ENCODE data around the gene AHR. TPM values are rescaled to one million over a fixed set of nuclear protein-coding genes. Genes with fewer than 3 reads are reported as not detected.
"Not testable (repeated sequence)": the region's sequence is repeated elsewhere in the genome, so short reads cannot be mapped to it uniquely, and the experiment has no call there.

AHR gene
- polyA plus RNA-seq, 1 donor (not counting 4 experiments of a cell fraction or from before 2014, with no cell fraction given), result 19.4 TPM

- Histone ChIP-seq H3K27me3 (ENCODE audit: control insufficient read depth, extremely low read depth, insufficient read depth, low read length) (no peaks in the 10 kb centered on the region), H3K9me3 (ENCODE audit: control insufficient read depth, low read depth, low read length) (no peaks in the 10 kb centered on the region), H3K4me2 (ENCODE audit: control insufficient read depth, extremely low read depth, insufficient read depth, low read depth, low read length) (no peak overlapping the region), H2AFZ (ENCODE audit: control insufficient read depth, low read length) (no peak overlapping the region), H3K4me3 (ENCODE audit: control insufficient read depth in 2 of 3, extremely low read depth in 1 of 3, insufficient read depth in 2 of 3, low read depth in 1 of 3, low read length in 3 of 3) (no peak overlapping the region), H3K9me1 (ENCODE audit: control insufficient read depth, extremely low read depth, insufficient read depth, low read length) (no peaks in the 10 kb centered on the region), H3K4me1 (ENCODE audit: control insufficient read depth, extremely low read depth, insufficient read depth, low read length) (peaks cover 13% of the 10 kb centered on the region), H3K9ac (ENCODE audit: control insufficient read depth, extremely low read depth, insufficient read depth, low read length) (no peak overlapping the region), H3K36me3 (ENCODE audit: control insufficient read depth in 2 of 2, extremely low read depth in 1 of 2, insufficient read depth in 2 of 2, low read length in 2 of 2) (no peaks in the 10 kb centered on the region), H4K20me1 (ENCODE audit: control insufficient read depth, extremely low read depth, insufficient read depth, low read length) (no peaks in the 10 kb centered on the region), H3K27ac (ENCODE audit: control insufficient read depth, insufficient read depth, low read length) (no peak overlapping the region), H3K79me2 (ENCODE audit: control insufficient read depth, insufficient read depth, low read length) (no peaks in the 10 kb centered on the region)
- TF ChIP-seq EZH2 (IDR thresholded peaks at IDR 0.05; ENCODE audit: low read length) (no peak), CTCF (optimal IDR thresholded peaks at IDR 0.05 in 1 of 3, IDR thresholded peaks at IDR 0.05 in 1 of 3, conservative IDR thresholded peaks at IDR 0.05 in 1 of 3; ENCODE audit: extremely low read depth in 1 of 3, insufficient read depth in 2 of 3, low read length in 3 of 3) (no peak)
- no peak for FAIRE-seq
- no peak for DNase-seq (ENCODE audit: low read depth, low spot score)
- dilution Hi-C loops (cut with MboI; ENCODE audit: extremely low pct_ligation_motif_present, low sequenced_read_pairs), result no loop called here
These were observed 78.1 kb downstream of the AHR start for GRCh38 chr7:17376595-17376994.

- no peak overlapping the region for H3K4me2 ChIP-seq (ENCODE audit: control insufficient read depth, extremely low read depth, insufficient read depth, low read depth, low read length)
- H4K20me1 ChIP-seq (ENCODE audit: control insufficient read depth, extremely low read depth, insufficient read depth, low read length), result no peaks in the 10 kb centered on the region
- no peak for TF ChIP-seq CTCF (optimal IDR thresholded peaks at IDR 0.05 in 1 of 3, IDR thresholded peaks at IDR 0.05 in 1 of 3, conservative IDR thresholded peaks at IDR 0.05 in 1 of 3; ENCODE audit: extremely low read depth in 1 of 3, insufficient read depth in 2 of 3, low read length in 3 of 3)
- TF ChIP-seq EZH2 (IDR thresholded peaks at IDR 0.05; ENCODE audit: low read length), result no peak
- dilution Hi-C loops (cut with MboI; ENCODE audit: extremely low pct_ligation_motif_present, low sequenced_read_pairs), result no loop called here
- H3K4me1 ChIP-seq (ENCODE audit: control insufficient read depth, extremely low read depth, insufficient read depth, low read length), result peaks cover 5% of the 10 kb centered on the region
- H3K9me3 ChIP-seq (ENCODE audit: control insufficient read depth, low read depth, low read length), result no peaks in the 10 kb centered on the region
- H2AFZ ChIP-seq (ENCODE audit: control insufficient read depth, low read length), result no peak overlapping the region
- no peak overlapping the region for H3K4me3 ChIP-seq (ENCODE audit: control insufficient read depth in 2 of 3, extremely low read depth in 1 of 3, insufficient read depth in 2 of 3, low read depth in 1 of 3, low read length in 3 of 3)
- no peaks in the 10 kb centered on the region for H3K9me1 ChIP-seq (ENCODE audit: control insufficient read depth, extremely low read depth, insufficient read depth, low read length)
- H3K27me3 ChIP-seq (ENCODE audit: control insufficient read depth, extremely low read depth, insufficient read depth, low read length), result no peaks in the 10 kb centered on the region
- H3K36me3 ChIP-seq (ENCODE audit: control insufficient read depth in 2 of 2, extremely low read depth in 1 of 2, insufficient read depth in 2 of 2, low read length in 2 of 2), result no peaks in the 10 kb centered on the region
- no peak for DNase-seq (ENCODE audit: low read depth, low spot score)
- H3K79me2 ChIP-seq (ENCODE audit: control insufficient read depth, insufficient read depth, low read length), result no peaks in the 10 kb centered on the region
- FAIRE-seq, result no peak
- H3K27ac ChIP-seq (ENCODE audit: control insufficient read depth, insufficient read depth, low read length), result no peak overlapping the region
- no peak overlapping the region for H3K9ac ChIP-seq (ENCODE audit: control insufficient read depth, extremely low read depth, insufficient read depth, low read length)
These were observed 82.5 kb downstream of the AHR start for GRCh38 chr7:17380736-17381662.

- H3K4me1 ChIP-seq (ENCODE audit: control insufficient read depth, extremely low read depth, insufficient read depth, low read length); H3K27me3 ChIP-seq (ENCODE audit: control insufficient read depth, extremely low read depth, insufficient read depth, low read length); H3K27ac ChIP-seq (ENCODE audit: control insufficient read depth, insufficient read depth, low read length); H3K9me1 ChIP-seq (ENCODE audit: control insufficient read depth, extremely low read depth, insufficient read depth, low read length); H3K4me2 ChIP-seq (ENCODE audit: control insufficient read depth, extremely low read depth, insufficient read depth, low read depth, low read length); H4K20me1 ChIP-seq (ENCODE audit: control insufficient read depth, extremely low read depth, insufficient read depth, low read length); dilution Hi-C loops (cut with MboI; ENCODE audit: extremely low pct_ligation_motif_present, low sequenced_read_pairs); H3K4me3 ChIP-seq (ENCODE audit: control insufficient read depth in 2 of 3, extremely low read depth in 1 of 3, insufficient read depth in 2 of 3, low read depth in 1 of 3, low read length in 3 of 3); FAIRE-seq; DNase-seq (ENCODE audit: low read depth, low spot score); H2AFZ ChIP-seq (ENCODE audit: control insufficient read depth, low read length); H3K9ac ChIP-seq (ENCODE audit: control insufficient read depth, extremely low read depth, insufficient read depth, low read length); H3K79me2 ChIP-seq (ENCODE audit: control insufficient read depth, insufficient read depth, low read length); H3K9me3 ChIP-seq (ENCODE audit: control insufficient read depth, low read depth, low read length); H3K36me3 ChIP-seq (ENCODE audit: control insufficient read depth in 2 of 2, extremely low read depth in 1 of 2, insufficient read depth in 2 of 2, low read length in 2 of 2): not testable (repeated sequence)
These were observed 84.2 kb downstream of the AHR start for GRCh38 chr7:17382408-17383354.
